Sigmoid colon (tissue), 4 donors: ENCODE measurements around the gene SLC6A9.

ENCODE experiments used
- EP300 ChIP-seq, 4 donors: sonication (generic); formaldehyde crosslinking; IDR thresholded peaks; one replicate each; pipeline ENCODE4 v1.6.1; 2017; ENCODE audit warnings: antibody characterized with exemption in 4 of 4
- POLR2A ChIP-seq, 2 donors: fragments of 450-650 bp; IDR thresholded peaks; one replicate each; pipeline ENCODE4 v1.6.1; 2016; ENCODE audit warnings: antibody characterized with exemption in 2 of 2, mild to moderate bottlenecking in 2 of 2, moderate library complexity in 2 of 2

GRCh38 chr1:44016890-44017400, 14.3 kb downstream of the SLC6A9 start:
- TF ChIP-seq POLR2A (IDR thresholded peaks at IDR 0.05) = no peak
- TF ChIP-seq EP300 (IDR thresholded peaks at IDR 0.05) = no peak
